ENCODE results near the gene CDK13.

Gene CDK13

DNA sequence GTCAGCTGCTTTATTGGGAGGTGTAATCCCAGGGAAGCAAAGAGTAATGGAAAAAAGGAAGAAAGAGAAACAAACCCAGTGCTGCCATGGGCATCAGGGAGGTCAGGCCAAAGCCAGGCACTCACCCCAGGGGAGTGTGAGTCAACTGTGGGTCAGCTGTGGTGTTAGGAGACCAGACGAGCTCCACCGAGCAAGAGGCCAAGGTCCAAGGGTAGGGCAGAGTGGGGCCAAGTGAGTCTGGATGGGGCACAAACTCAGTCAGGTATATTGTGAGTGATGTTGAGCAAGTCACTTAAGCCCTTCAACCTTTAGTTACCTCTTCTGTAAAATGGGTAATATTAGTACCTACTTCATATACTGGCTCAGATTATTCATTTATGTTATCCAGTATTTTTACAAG lies 30.4 kb upstream of the CDK13 start:
- TF ChIP-seq, protein P1, sequence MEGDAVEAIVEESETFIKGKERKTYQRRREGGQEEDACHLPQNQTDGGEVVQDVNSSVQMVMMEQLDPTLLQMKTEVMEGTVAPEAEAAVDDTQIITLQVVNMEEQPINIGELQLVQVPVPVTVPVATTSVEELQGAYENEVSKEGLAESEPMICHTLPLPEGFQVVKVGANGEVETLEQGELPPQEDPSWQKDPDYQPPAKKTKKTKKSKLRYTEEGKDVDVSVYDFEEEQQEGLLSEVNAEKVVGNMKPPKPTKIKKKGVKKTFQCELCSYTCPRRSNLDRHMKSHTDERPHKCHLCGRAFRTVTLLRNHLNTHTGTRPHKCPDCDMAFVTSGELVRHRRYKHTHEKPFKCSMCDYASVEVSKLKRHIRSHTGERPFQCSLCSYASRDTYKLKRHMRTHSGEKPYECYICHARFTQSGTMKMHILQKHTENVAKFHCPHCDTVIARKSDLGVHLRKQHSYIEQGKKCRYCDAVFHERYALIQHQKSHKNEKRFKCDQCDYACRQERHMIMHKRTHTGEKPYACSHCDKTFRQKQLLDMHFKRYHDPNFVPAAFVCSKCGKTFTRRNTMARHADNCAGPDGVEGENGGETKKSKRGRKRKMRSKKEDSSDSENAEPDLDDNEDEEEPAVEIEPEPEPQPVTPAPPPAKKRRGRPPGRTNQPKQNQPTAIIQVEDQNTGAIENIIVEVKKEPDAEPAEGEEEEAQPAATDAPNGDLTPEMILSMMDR (IDR thresholded peaks at IDR 0.05): no peak

DNA sequence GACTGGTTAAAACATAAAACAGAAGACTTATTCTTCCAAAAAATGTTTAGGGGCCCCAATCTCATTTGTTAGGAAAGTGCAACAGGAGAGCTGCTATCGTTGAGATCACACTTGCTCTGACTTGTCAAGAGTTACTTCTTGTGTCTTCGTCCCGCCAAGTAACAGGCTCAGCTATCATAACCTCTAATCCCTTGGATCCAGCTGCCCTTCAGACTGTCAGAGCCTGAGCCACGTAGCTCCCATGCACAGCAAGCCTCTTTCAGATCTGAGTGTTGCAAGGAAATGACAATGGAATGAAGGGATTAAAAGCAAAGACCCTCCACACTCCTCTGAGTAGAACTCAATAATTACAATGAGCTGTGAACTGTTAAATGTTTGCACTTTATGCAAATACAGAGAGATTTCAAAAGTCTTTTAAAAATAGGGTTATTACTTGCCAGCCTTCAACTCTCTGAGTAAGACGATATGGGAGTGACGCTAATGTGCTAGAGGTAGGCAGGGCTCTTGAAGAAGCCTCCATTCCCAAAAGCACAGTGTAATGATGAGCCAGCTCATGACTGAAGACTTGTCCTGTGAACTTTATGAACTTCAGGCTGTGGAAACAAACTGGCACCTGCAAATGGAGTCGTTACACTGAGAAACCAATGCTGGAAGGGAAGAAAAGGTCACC lies 28.4 kb upstream of the CDK13 start:
- TF ChIP-seq, protein P1 (IDR thresholded peaks at IDR 0.05): no peak

DNA sequence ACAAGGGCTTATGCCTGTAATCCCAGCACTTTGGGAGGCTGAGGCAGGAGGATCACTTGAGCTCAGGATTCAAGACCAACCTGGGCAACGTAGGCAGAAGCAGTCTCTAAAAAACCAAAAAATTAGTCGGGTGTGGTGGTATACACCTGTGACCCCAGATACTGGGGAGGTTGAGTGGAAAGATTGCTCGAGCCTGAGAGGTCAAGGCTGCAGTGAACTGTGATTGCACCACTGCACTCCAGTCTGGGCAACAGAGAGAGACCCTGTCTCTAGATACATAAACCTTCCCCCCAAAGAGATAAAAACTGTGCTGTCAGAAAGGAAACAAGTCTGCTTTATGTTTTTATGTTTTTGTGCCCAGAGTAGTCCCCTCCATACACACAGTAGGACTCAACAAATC lies 27.5 kb upstream of the CDK13 start:
- TF ChIP-seq, protein P1 (IDR thresholded peaks at IDR 0.05): no peak

DNA sequence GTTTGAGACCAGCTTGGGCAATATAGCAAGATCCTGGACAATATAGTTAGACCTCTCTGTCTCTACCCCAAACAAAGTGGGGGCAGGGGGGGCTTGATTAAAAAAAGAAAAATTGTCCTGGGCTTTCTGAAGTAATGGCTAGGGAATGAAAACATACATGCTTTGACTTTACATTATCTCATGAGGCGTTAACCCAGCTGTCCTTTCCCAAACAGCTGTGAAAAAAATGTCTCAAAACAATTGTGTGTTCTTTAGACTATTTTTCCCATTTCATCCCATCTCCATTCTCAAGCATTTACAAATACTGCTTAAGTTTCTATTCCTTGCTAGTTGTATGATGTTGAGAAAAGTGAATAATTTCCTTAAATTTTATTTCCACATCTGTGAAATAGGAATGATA lies 27.0 kb upstream of the CDK13 start:
- TF ChIP-seq, protein P1 (IDR thresholded peaks at IDR 0.05): no peak

DNA sequence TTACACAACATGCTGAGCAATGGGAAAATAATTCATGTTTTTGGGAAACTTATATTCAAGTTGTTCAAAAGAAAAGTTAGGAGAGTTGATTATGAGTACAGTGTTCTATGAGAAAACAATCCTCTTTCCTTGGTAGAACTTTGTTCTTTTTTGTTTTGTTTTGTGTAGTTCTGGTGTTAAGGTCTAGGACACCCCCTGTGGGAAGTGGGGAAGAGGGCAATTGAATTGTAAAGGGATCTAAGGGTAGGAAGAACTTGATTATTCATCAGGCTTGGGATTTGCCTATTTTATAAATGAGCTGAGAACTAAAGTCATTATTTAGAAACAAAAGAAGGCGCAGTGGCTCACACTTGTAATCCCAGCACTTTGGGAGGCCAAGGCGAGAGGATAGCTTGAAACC lies 25.9 kb upstream of the CDK13 start:
- TF ChIP-seq, protein P1 (IDR thresholded peaks at IDR 0.05): no peak

DNA sequence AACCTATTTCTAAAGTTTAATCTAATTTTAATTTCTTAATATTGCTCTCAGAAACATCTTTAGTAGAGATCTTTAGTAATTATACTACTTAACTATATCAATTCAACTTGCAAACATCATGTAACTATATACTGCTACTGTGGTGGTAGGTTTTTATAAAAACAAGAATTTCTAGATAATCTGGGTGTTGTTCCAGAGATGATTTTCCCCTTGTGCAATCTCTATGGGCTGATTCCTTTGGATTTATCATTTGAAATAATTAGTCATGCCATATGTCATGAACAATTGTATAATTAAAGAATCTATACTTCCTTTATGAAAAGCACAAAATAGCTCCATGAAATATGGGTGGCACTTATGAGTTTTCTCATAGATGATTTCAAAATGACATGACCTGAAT lies 23.9 kb upstream of the CDK13 start:
- TF ChIP-seq, protein P1 (IDR thresholded peaks at IDR 0.05): no peak

DNA sequence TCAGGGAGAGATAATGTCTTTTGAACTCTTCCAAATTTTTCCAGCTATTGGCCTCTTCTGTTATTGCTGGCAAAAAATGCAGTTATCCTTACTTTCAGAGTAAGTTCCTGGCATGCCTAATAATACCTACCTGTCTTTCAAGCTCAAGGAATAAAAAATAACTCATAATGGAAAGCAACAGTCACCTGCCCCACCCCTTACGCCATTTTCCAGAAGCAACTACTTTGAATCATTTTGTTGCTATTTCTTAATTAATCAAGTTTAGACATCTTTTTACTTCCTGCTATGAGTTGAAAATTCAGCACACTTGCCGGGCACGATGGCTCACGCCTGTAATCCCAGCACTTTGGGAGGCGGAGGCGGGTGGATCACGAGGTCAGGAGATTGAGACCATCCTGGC lies 23.0 kb upstream of the CDK13 start:
- TF ChIP-seq, protein P1 (IDR thresholded peaks at IDR 0.05): no peak

DNA sequence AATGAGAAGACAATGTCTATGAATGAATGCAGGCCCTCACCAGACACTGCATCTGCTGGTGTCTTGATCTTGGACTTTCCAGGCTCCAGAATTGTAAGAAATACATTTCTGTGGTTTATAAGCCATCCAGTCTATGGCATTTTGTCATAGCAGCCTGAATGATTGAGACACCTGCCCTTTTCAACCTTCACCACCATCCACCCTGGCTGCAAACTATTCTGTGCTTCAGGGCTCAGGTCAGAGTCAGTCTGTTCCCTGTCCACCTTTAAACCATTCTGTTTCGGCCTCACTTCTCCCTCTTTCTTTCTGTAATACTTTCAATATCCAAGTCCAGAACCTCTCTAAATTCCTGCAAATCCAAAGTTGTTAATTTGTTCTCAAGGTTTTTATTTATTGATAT lies 15.9 kb upstream of the CDK13 start:
- TF ChIP-seq, protein P1 (IDR thresholded peaks at IDR 0.05): no peak
